IPS-20b (cell line): Measurements from ENCODE around the gene CHIT1.

Experiments
- H3K27ac ChIP-seq: one replicate; pipeline ENCODE4 v1.5.1; 2013; ENCODE audit warnings: low read length
- H3K27me3 ChIP-seq: 2 replicates; pipeline ENCODE4 v1.6.1; 2013; ENCODE audit warnings: mild to moderate bottlenecking, low read length, inconsistent platforms; ENCODE audit not compliant: insufficient read depth
- H3K36me3 ChIP-seq: 2 replicates; pipeline ENCODE4 v1.6.1; 2013; ENCODE audit warnings: low read depth, mild to moderate bottlenecking, inconsistent platforms, low read length, moderate library complexity; ENCODE audit not compliant: insufficient read depth
- H3K4me1 ChIP-seq: 2 replicates; pipeline ENCODE4 v1.6.1; 2013; ENCODE audit warnings: mild to moderate bottlenecking, control low read depth, inconsistent platforms, low read length, moderate library complexity; ENCODE audit not compliant: insufficient read depth
- H3K4me3 ChIP-seq: 2 replicates; pipeline ENCODE4 v1.5.1; 2013; ENCODE audit warnings: mild to moderate bottlenecking, low read length, inconsistent platforms
- H3K9ac ChIP-seq: 2 replicates; pipeline ENCODE4 v1.6.1; 2013; ENCODE audit warnings: low read depth, mild to moderate bottlenecking, inconsistent platforms, low read length, moderate library complexity
- H3K9me3 ChIP-seq: 2 replicates; pipeline ENCODE4 v1.6.1; 2013; ENCODE audit warnings: mild to moderate bottlenecking, low read depth, low read length, inconsistent platforms; ENCODE audit not compliant: insufficient read depth

Gene CHIT1

DNA sequence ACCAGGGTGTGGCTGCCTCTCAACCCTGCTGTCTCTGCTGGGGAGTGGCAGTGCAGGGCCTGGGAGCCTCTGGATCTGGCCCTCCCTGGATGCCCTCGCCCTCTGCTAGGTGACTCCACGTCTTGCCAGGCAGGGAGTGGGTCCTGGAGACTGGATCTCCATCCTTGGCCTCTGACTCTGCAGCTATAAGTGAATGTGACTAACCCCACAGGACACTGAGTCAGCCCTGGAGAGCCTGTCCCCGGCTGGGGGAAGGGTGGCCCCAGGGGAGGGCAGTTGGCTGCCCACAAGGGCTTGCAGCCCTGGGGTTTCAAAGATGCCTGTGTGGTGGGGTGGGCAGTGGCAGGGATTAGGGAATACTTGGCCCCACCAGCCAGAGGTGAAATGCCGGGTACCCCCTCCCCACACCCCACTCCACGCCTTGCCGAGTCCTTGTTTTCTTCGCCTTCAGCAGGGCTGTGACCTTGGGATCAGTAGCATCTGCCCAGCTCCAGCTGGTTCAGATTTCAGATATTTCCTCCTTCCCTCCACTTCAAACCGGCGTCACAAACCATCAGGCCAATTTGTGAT, 51.9 kb downstream of the CHIT1 start:
- H3K4me1 ChIP-seq = peaks cover 5% of the 10 kb centered on the region; the same call in 1 of the 2 replicates
- H3K36me3 ChIP-seq = no peaks in the 10 kb centered on the region
- H3K27me3 ChIP-seq = no peaks in the 10 kb centered on the region; the same call in 1 of the 2 replicates
- H3K4me3 ChIP-seq = no peak overlapping the region
- no peak overlapping the region for H3K27ac ChIP-seq
- H3K9ac ChIP-seq = no peak overlapping the region
- H3K9me3 ChIP-seq = no peaks in the 10 kb centered on the region

DNA sequence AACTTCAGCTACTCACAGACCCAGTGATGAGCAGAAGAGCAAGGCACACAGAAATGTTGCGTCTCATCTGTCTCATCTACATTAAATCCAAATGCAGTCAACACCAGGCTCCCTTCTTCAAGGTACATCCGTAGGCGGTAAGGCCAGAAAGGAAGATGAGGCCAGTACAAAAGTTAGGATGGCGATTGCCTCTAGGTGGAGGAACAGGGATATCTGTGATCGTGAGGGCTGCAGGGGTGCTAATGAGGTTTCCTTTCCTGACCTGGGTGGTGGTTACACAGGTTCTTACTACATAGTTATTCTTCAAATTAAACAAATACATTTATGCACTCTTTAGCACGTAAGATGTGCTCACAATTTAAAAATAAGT, 52.5 kb downstream of the CHIT1 start:
- Histone ChIP-seq H3K27me3 (no peaks in the 10 kb centered on the region; the same call in 1 of the 2 replicates), H3K9ac (no peak overlapping the region), H3K4me1 (peaks cover 5% of the 10 kb centered on the region; the same call in 1 of the 2 replicates), H3K36me3 (no peaks in the 10 kb centered on the region), H3K9me3 (no peaks in the 10 kb centered on the region), H3K4me3 (no peak overlapping the region), H3K27ac (no peak overlapping the region)

DNA sequence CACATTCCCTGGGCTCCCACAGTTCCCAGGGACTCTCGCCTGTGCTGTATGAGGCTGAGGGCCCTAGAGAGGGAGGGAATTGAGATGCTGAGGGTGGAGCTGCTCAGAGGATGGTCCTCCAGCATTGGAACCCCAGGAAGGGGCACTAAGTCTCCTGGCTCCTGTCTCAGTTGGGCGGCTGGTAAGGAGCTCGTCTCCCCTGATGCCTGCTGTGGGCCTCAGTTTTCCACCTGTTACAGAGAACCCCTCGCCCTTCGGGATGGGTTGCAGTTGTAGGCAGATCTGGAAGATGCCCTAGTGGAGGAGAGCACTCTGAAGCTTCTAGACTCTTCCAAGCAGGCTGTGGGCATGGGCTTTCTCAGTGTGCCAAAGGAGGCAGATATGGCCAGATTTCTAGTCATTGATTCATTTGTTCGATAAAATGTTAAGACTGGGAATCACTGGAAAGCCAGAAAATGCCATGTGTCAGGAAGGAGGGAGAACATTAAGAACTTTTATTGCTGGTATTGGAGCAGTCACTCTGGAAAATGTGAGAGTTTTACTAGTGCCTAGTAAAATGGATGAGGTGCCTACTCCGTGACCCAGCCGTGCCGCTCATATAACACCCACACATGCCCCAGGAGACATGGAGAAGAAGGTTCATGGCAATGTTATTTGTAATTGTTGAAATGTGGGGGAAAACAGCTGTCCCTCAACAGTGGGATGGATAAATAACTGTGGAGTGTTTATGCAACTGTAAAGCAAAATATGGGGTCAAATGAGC, 53.0 kb downstream of the CHIT1 start:
- Histone ChIP-seq H3K4me1 (peaks cover 5% of the 10 kb centered on the region; the same call in 1 of the 2 replicates), H3K27me3 (no peaks in the 10 kb centered on the region; the same call in 1 of the 2 replicates), H3K4me3 (no peak overlapping the region), H3K9me3 (no peaks in the 10 kb centered on the region), H3K9ac (no peak overlapping the region), H3K36me3 (no peaks in the 10 kb centered on the region), H3K27ac (no peak overlapping the region)

DNA sequence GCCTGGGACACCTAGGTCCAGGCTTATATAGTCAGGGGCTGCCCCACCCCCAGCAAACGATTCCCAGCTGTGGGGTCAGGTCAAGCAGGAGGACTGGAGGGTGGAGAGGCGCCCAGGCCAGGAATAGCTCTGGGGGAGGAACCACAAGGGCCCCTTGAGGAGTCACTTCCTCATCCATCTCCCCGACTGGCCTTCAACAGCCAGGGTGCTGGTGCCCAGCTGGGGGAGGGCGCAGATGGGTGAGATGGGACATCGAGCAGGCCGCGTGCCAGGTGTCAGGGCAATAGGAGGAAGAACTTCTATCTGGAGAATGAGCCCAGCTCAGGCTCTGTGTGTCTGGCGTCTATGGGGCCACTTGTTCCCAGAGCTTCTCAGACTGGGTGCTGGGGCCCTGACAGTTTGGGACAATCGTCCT, 53.6 kb downstream of the CHIT1 start:
- Histone ChIP-seq H3K4me1 (peaks cover 5% of the 10 kb centered on the region; the same call in 1 of the 2 replicates), H3K9ac (no peak overlapping the region), H3K27me3 (no peaks in the 10 kb centered on the region; the same call in 1 of the 2 replicates), H3K9me3 (no peaks in the 10 kb centered on the region), H3K27ac (no peak overlapping the region), H3K36me3 (no peaks in the 10 kb centered on the region), H3K4me3 (no peak overlapping the region)

DNA sequence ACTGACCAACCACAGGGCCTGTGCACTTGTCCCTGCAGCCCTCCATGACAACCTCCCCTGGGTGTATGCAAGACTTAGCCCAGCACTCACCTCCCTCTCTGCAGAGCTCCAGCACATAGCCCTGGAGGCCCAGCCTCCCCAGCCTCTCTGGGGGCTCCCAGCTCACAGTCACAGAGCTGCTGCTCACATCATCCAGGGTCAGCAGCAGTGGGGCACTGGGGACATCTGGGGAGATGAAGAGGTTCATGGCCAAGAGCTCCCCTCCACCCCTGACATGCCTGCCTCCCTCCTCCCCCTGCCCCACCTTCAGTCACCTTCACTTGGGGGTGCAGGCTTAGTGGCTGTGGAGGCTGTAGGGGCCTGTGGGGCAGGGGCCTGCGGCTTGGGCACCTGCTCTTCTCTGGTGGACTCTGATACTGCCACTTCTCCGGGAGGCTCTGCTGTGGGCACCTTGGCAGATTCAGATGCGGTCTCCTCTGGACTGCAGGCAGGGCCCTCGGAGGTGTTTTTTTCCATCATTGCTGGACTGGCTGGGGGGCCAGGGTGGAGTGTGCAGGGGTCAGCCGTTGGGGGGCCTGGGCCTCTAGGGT, 54.1 kb downstream of the CHIT1 start, which contains the start of gene MYBPH:
Gene MYBPH, minus strand, starts transcription at position 590 of the 590 bp plus-strand sequence. Its CDS starts 71 bp downstream, at position 519.
- H3K27me3 ChIP-seq = no peaks in the 10 kb centered on the region; the same call in 1 of the 2 replicates
- no peaks in the 10 kb centered on the region for H3K9me3 ChIP-seq
- H3K4me1 ChIP-seq = peaks cover 5% of the 10 kb centered on the region; the same call in 1 of the 2 replicates
- no peak within 1 kb of the TSS for H3K9ac ChIP-seq
- no peaks in the 10 kb centered on the region for H3K36me3 ChIP-seq
- H3K4me3 ChIP-seq = no peak within 1 kb of the TSS
- no peak within 1 kb of the TSS for H3K27ac ChIP-seq

DNA sequence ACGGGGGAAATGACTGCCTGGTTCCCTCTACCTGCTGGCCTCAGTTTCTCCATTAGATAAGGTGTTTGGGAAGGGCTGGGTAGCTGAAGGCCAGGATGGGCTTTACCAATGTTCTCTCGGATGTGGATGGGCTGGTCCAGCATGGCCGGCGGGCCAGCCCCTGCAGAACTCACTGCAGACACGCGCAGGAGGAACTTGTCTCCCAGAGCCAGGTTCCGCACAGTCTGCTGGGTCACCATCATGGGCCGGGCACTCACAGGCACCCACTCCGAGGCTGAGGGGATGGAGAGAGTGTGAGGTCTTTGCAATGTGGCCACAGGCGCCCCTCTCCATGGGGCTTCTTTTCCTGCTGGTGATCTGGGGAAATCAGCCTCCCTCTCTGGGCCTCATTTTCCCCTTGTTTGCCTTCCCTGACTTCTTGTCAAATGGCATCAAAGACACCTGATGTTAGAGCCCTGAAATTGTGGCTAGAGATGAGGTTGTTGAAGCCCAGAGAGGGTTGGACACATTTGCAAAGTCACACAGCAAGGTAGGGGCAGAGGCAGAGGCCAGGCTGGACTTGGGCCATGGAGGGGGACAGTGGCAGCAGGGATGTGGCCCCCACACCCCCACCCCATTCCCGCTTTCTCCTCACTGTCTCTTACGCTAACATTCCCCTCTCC, 55.0 kb downstream of the CHIT1 start:
- Histone ChIP-seq H3K9ac (no peak overlapping the region), H3K36me3 (no peaks in the 10 kb centered on the region), H3K27ac (no peak overlapping the region)

DNA sequence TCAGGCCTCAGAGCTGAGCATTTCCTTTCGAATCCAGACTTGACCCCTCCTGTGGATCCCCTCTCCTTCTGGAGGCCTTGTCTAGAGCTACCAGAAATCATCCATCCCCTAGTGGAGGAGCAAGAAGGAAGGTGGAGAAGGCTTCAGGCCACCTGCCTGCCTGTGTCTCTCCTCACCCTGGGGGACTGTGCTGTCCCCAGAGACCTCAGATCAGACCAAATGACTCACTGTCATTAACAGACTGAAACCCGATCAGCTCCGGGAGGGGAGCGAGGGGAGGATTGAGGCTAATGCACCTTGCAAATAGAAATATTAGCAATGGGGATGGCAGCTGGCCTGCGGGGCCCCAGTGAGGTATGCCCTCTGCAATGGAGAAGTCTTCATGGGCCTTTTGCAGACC, 55.9 kb downstream of the CHIT1 start:
- no peak overlapping the region for H3K9ac ChIP-seq
- no peak overlapping the region for H3K4me3 ChIP-seq
- no peaks in the 10 kb centered on the region for H3K27me3 ChIP-seq
- H3K27ac ChIP-seq = no peak overlapping the region
- H3K9me3 ChIP-seq = no peaks in the 10 kb centered on the region
- peaks cover 5% of the 10 kb centered on the region; the same call in 1 of the 2 replicates for H3K4me1 ChIP-seq
- H3K36me3 ChIP-seq = no peaks in the 10 kb centered on the region

More for the DNA sequence above, 55.0 kb downstream of the CHIT1 start:
- Histone ChIP-seq H3K27me3 (no peaks in the 10 kb centered on the region), H3K9me3 (no peaks in the 10 kb centered on the region), H3K4me1 (peaks cover 5% of the 10 kb centered on the region; the same call in 1 of the 2 replicates), H3K4me3 (no peak overlapping the region)

GRCh38 chr1:203173011-203173555, 56.4 kb downstream of the CHIT1 start:
- Histone ChIP-seq H3K9ac (no peak overlapping the region), H3K36me3 (no peaks in the 10 kb centered on the region), H3K27me3 (no peaks in the 10 kb centered on the region), H3K27ac (no peak overlapping the region), H3K4me1 (peaks cover 1% of the 10 kb centered on the region; the same call in 1 of the 2 replicates), H3K9me3 (no peaks in the 10 kb centered on the region), H3K4me3 (no peak overlapping the region)

DNA sequence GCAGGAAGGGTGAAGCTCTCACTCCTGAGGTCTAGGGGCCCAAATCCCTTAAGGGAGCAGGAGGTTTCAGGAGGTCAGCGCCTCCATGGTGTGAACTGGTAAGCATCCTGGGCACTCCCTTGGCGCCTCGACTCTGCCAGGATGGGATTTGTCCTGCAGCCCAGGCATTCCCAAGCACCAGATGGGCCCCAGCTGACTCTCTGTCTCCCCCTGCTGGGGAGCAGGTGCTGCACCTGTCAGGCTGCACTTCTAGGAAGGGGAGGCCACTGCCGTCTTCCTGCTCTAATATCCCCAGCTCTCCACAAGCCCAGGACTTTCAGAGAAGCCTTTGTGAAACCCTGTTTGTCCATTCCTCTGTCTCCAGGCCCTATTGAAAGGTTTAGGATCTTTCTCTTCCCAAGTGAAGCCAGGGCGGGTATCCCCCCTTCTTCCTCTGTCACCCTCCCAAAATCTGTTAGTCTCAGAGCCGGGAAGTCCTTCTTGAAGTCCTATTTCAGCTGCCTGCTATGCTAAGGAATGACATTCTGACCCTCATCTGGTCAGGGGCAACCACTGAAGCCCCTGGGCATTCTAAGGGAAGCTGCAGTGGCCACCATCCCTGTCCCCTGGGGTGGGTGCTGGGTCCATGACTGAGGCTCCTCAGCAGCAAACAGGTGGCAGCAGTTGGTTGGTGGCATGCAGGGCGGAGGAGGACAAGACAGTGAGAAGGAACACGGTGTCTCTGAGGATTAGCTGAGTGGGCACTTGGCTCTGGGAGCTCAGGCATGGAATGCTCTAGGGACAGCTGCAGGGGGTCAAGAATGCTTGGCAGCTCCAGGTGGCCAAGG, 57.1 kb downstream of the CHIT1 start:
- Histone ChIP-seq H3K4me3 (no peak overlapping the region), H3K27me3 (no peaks in the 10 kb centered on the region), H3K27ac (no peak overlapping the region), H3K9me3 (no peaks in the 10 kb centered on the region), H3K36me3 (no peaks in the 10 kb centered on the region), H3K4me1 (no peaks in the 10 kb centered on the region), H3K9ac (no peak overlapping the region)

DNA sequence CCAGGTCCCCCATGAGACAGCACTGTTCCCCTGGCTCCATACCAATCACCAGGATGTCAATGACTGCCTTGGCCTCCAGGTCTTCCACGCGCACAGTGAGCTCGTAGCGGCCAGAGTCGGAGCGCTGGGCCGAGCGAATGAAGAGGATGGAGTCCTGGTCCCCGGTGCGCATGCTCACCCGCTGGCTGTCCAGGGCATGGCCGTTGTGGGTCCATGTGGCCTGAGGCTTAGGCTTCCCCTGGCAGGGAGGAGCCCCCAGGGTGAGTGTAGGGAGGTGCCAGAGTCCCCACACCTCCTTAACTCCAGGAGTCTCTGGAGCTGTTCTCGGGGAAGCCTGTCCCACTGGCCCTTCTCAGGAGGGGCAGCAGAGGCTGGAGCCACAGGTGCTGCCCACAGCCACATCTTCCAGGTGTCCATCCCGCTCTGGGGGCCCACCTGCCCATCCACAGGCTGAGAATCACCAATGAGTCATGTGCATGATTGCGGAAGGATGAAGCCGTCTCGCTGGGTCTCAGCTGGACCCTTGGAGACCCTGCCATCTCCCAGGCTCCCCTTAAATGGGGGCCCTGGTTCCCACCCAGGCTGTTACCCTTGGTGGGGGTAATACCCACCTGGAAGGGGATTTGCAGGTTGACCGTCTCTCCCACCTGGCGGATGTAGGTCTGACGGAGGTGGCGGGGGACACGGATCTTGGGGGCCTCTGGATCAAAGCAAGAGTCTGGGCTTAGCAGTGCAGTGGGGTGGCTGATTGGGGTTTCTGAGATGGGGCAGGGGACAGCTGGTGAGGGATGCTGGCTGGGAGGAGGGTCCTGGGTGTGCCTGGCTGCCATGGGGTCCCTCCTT, 57.9 kb downstream of the CHIT1 start:
- no peak overlapping the region for H3K27ac ChIP-seq
- H3K36me3 ChIP-seq = no peaks in the 10 kb centered on the region
- no peaks in the 10 kb centered on the region for H3K9me3 ChIP-seq
- no peak overlapping the region for H3K9ac ChIP-seq
- H3K4me3 ChIP-seq = no peak overlapping the region
- no peaks in the 10 kb centered on the region for H3K27me3 ChIP-seq
- H3K4me1 ChIP-seq = no peaks in the 10 kb centered on the region
